CD4-positive, alpha-beta T cell treated with Interleukin-1 beta for 1 hour (primary cell): ENCODE measurements around the gene ATXN10.

Experiments used
- DNase-seq, 2 donors: peaks; one replicate each; pipeline ENCODE4 v3.0.0-alpha.2; 2020 to 2022

The ATXN10 gene

DNA sequence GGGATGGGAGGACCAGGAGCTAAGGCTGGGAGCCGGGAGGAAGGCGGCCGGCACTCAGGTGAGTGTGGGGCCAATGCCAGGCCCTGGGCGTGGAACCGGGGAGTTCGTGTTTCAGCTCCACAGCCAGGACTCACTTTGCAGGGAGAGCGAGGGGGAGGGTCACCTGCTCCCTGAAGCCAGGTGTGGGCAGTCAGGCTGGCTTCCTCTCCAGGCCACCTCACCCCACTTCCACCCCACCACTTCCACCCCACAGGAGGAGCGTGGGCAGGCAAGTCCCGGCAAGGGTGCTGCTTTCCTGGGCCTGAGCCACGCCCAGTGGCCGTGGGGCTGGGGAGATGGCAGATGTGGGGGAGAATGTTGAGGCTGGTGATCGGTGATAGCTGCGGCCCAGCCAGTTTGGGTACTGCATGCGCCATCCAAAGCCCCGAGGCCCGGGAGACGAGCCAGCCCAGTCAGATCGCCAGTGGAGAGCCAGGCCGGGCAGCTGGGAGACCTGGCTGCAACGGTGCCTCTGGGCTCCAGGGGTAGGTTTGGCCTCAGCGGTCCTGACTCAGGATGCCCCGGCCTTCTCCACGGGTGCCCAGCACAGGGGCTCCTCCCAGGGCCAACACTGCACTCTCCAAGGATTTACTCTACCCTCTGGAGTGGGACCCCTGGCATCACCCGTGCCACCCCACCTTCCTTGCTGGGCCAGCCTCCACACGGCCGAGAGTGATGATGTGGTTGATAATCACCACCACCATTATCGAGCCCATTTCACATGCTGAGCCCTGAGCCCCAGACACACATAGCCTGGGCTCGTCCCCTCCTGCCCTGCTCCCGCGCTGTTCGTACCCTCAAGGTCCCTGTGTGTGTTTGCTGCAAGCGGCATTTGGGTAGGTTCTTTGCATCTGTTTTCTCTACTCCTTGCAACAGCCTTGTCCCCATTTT, 211.5 kb downstream of the ATXN10 start:
- DNase-seq: no peak

DNA sequence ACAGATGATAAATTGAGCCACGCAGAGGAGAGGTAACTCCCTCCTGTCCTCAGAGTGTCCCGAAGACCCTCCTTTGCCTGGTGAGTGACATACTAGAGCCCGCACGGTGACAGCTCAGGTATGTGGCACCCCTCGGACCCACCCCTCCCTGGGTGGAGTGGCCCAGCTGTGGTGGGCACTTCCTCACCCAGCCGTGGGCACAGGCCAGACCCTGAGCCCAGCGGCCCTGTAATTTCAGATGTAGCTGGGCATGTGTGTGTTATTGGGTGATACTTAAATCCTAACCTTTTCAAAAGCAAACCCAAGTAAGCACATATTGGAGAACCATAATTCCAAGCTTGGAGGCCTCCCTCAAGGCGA, 212.2 kb downstream of the ATXN10 start:
- DNase-seq: no peak

DNA sequence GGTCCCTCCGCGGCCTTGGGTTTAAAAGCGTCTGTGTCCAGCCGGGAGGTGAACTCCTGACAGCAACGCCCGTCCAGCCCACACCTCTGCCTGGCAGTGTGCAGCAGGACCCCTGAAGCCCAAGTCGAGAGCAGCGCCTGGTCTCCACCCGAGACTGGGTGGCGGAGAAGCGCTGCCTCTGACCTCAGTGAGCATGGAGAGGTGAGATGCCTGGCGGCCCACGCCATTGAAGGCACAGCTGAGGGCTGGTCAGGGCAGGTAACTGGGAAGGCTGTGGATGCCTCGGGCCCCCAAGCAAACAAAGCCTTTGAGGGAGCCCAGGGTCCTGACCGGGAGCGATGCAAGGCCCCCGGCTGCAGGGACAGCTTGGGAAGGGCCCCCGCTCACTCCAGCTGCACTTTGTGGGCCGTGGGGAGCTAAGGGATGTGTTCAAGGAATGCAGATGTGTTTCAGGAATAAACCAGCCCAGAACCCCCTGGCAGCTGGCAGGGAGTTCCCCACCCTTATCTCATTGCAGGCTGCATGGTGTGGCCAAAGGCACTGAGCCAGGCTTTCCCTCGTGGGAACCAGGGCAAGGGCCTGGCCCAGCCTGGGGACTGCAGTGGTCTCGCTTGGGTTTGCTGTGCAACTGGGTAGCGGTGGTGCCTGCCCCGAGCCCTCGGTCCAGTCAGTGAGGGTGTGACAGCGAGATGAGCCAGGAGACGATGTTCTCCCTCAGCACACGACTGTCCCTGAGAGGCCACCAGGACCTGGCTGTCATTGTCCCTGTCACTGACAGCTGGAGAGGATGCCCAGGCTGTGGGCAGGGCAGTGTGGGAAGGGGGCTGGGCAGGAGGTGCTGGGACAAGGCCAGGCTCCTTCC, 212.8 kb downstream of the ATXN10 start:
- DNase-seq: no peak

DNA sequence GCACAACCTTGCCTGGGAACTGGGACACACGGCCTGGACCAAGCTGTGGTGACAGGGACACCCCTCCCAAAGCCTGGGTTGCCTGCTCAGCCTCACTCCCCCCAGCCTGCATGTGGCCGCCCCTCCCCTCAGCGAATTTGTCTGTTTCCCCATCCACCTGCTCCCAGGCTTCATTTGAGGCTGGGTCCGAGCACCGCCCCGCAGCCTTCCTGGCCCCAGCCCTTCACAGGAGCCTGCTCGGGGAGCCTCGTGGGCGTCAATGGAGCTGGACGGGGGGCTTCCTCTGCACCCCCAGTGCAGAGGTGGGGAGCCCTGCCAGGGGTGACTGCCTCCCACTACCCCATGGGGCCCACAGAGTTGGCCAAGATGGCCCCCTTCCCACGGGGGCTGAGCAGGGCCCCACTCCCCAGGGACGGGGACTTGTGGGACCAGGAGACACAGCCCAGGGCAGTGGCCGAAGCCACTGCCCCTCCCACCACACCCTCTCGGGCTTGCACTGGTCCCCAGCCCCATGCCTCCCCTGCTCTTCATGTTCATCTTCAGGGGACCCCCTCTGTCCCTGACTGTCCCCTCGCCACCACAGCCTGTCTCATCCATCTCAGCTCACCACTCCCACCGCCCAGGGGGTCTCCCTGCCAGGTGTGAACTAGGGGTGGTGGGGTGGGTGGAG, 213.7 kb downstream of the ATXN10 start:
- no peak for DNase-seq

DNA sequence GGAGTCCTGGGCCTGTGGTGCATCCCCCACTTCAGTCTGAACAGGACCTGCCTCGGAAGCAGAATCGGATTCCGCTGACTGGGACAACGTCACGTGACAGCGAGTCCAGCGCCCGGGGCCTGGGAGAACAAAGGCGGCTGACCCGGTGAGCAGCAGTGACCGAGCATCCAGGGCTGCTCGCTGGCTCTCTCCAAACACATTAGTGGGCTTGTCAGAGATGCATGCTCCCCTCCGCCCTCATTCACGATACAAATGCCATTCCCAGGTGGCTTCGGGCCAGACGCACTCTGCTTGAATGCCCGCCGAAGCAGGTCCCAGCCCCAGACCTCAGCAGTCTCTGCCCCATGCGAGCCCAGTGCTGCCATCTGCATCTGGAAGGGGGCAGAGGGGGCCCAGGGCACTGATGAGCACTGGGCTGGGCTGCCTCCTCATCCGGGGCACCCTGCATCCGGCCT, 214.3 kb downstream of the ATXN10 start:
- DNase-seq: no peak

DNA sequence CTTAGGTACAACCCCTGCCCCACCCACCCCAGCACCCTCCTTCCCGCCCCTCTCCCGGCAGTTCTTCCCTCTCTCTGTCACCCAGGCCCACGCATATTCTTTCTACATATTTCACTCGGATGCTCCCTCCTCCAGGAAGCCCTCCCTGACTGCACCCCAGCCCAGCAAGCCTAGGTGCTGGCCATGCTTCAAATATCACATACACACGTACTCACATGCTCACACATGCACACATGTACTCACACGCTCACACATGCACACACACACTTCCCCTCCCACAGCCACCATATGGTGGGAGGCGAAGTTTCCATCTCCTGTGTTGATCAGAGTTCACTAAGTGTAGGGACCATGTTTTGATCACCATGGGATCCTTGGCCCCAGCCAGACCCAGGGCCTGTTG, 214.9 kb downstream of the ATXN10 start:
- no peak for DNase-seq

DNA sequence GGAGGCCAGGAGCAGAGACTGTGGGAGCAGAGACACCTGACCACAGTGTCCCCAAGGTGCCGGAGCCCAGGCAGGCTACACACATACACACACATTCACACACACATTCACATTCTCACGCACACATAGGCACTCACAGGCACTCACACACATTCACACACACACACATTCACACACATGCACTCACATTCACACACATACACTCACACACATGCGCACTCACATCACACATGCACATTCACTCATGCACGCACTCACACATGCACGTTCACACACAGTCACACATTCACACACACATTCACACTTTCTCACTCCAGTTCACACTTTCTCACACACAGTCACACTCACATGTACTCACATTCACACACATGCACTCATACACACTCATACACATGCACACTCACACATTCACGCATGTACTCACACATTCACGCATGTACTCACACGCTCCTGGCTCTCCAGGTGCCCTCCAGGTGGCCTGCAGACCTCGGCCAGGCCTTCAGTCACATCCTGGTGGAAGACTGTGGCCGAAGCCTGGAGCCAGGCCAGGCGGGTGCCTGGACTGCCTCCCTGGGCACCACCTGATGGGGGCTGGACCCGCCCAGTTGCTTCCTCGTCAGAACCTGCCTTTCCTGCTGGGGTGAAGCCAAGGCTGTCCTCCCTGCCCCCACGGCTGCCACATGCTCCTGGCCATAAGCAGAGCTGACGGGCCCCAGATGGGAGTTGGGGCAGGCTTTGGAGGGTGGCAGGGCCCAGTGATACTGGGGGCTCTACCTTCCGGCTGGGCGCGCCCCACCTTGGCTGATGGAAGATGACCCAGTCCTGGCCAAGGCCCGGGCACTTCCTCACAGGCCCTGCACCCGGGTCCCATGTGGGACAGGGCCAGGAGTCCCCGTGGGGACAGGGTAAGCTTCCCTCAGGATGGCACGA, 215.8 kb downstream of the ATXN10 start:
- DNase-seq: no peak

DNA sequence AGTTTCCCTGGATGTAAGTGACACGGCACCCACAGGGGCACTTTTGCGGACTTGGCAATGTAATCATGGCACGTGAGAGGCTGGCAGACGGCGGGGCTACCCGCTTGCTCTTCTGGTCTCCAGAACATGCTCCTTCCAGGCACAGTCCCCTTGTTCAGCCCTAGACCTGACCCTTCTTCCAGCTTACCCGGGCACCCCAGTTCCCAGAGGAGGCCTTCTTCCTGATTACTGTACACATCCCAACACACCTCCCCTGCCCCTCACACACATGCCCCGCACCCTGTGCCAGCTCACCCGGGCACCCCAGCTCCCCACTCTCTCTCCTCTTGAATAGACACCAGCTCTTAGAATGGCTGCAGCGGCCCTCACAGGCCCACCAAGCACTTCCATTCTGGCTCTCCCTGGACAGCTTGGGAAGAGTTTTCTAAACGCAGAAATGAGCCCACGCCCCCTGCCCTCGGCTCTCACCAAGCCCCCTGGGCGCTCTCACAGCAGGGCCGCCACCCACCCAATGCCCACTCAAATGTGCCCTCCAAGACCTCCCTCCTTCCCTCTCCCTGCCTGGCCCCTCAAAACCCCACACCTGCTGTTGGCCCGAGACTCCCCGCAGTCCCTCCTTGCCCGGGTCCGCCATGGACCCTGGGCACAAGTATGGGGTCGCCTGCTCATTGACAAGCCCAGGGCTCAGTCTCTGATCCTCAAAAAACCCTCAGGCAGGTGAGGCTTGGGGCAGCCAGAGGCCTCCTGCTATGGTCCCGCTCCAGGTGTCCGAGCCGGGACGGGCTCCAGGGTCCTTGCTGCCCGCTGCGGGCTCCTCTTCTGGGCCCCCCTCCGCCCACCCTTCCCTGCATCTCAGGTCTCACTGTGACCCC, 216.8 kb downstream of the ATXN10 start:
- no peak for DNase-seq

DNA sequence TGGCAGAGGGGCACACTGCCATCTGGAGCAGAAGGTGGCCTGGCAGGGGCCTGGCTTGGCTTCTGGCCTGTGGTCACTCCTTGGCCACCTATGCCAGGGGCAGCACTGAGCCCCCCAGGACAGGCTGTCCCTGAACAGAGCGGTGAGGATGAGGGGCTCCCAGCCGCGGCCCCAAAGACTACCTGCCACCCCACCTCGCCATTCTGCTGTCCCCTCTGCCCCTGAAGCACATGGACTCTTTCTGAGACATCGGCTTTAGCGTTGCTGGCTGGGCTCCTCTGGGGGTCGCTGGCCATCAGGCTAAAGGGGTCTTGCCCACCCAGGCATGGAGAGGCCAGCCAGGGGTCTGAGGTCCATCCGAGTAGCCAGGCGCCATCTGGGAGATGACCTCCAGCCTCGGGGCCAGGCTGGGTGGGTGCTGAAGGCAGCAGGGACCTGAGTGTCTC, 217.5 kb downstream of the ATXN10 start:
- no peak for DNase-seq

DNA sequence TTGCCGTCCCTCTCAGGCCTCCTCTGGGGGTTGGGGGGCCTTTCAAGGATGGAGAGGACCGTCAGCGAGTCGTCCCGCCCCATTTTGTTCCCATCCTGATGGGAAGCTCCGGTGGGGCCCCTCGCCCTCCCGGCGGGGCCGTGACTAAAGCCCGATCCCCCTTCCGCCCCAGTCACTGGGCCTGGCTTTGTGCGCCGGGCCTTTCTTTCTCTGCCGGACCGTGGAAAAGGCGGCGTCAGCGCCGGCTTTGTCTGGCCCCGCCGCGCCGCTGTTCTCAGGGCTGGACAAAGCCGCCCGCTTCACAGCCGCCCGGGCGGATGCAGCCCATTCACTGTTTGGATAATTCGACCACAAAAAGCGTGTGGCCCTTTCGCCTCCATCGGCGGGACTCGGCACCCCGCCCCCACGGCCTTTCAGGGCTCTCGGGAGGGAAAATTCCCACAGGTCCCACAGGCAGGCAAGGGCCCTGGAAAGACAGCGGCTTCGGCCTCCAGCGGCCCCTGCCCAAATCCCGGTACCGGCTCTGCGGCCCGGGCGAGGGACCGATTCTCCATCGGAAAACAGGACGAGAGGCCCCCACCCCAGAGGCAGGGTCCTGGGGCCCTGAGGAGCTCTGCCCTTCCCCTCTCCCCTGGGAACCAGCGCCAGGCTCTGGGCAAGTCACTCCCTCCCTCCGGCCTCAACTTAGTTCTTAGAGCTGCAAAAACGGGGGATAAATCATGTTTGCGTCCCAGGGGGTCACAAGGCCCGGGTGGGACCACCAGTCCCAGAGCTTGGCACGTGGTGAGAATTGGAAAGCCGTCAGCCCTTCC, 218.1 kb downstream of the ATXN10 start:
- no peak for DNase-seq

DNA sequence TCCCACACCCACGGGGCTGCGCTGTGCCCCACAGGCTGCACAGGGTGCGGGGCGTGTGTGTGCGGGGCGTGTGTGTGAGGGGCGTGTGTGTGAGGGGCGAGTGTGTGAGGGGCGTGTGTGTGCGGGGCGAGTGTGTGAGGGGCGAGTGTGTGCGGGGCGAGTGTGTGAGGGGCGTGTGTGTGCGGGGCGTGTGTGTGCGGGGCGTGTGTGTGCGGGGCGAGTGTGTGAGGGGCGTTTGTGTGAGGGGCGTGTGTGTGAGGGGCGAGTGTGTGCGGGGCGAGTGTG, 218.7 kb downstream of the ATXN10 start:
- no peak for DNase-seq

DNA sequence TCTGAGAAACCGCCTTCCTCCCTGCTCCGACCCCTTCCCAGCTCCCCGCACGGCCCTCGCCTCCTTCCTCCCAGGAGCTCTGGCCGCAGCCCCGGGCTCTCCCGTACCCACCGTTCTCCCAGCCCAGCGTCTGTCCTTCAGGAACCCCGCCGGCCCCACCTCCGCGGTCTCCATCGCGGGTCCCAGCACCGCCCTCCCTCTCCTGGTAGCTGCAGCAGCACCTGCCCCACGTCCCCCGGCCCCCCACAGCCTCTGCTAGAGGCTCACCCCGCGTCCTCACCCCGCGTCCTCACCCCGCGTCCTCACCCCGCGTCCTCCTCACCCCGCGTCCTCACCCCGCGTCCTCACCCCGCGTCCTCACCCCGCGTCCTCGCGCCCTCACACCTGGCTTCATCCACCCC, 219.4 kb downstream of the ATXN10 start:
- no peak for DNase-seq

DNA sequence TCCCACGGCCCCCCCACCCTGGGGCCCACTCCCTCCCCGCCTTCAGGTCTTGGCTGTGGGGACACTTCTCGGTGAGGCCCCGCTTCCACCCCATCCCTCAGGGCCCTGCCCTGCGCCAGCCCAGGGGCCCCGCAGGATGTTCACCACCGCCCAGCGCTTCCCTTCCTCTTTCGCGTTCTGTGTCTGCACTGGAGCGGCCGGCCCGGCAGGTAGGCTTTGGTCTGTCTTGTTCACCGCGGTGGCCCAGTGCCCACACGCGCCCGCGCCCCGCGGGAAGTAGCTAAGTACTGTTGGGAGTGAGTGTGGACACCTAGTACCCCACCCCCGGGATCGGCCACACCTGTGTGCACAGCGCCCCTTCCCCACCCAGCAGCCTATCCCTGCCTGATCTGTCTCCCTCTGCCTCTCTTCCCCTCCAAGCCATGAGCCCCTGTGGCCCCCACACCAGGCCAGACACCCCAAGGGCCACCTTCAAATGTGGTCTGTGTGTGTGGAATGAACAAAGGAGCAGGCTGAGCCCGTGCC, 219.9 kb downstream of the ATXN10 start:
- DNase-seq: no peak

DNA sequence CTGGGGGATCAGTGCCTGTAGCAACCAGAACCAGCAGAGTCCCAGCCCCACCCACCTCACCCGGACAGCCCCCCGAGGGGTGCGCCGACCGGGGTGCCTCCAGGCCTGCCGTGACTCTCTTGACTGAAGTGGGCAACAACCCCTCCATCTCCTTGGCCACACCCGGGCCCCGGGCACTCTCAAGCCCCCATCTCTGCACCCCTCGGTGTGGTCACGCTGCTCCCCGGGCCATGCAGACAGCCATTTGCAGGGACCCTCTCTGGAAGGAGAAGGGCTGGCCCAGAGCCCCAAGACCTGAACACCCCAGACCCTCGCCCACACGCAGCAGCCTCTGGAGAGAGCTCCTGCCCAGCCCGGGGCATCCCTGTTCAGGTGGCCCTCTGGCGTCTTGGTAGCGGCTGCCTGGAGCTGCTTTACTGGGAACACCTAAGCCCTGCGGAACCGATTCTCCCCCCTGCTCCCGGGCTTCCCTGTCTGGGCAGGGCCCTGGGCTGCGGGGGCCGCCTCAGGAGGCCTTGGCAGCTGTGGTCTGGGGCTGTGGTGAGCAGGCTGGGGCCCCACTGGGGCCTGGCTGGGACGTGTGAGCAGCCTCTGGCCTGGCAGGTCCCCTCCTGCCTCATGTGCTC, 220.5 kb downstream of the ATXN10 start:
- DNase-seq: no peak

DNA sequence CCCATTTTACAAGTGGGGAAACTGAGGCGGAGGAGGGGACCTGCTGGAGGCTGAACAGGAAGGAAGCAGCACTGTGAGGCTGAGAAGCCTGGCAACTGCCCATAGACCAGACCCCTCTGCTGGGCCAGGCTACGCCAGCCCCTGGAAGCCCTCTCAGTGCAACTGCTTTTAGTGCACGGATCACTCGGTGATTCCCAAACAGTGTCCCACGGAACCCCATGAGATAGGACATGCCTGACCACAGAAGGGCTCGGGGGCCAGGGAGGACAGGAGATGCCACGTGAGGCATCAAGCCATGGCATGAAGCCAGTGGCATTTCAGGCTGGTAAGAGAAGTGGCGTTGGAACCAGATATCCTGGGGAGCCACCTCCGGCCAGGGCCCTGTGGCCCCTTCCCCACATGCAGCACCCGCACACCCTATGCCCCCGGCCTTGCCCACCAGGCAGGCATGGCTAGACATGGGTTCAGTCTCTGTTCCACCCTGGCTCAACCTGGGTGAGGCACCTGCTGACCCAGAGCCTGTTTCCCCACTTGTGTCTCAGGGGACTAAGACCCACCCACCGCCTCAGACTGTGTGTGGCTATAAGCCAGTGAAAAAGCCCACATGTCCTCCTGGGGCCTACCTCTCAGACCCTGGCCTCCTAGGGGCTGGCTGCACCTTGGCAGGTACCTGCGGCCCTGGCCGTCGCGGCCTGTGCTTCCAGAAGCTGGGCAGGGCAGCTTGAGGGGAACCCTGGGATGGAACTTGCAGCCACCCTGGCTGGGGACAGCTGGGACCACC, 221.2 kb downstream of the ATXN10 start:
- no peak for DNase-seq

DNA sequence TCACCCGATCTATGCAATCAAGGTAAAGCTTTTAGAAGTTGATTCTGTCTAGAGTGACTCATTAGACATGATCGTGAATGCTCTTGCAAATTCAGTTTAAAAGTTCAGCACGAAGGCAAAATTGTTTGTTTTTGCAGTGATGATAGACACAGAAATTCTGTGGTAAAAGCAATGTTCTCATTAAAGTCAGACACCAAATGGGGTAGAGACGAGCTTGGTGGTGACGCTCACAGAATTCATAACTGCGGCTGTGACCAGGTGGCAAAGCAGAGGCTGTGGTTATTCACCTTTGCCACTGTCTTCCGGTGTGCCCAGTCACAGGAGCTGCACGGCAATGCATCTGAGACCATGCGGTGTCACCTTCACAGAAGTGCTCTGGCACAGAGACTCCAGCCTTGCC, 221.9 kb downstream of the ATXN10 start:
- no peak for DNase-seq
